HK-2 (cell line): ENCODE results near the gene SELENOV.

ENCODE experiments used
- DNase-seq: peaks from one replicate; pipeline ENCODE4 v3.0.0-alpha.2; 2018; ENCODE audit not compliant: unreplicated experiment

SELENOV gene

GRCh38 chr19:39514840-39515550 is at the start of gene SELENOV:
TSS of gene SELENOV (plus strand) at chr19:39515139. CDS start at chr19:39515213, 74 bp downstream.
- DNase-seq = no peak

- no peak for DNase-seq
Measured at GRCh38 chr19:39465956-39466747, 48.8 kb upstream of the SELENOV start.

- DNase-seq = no peak
Measured at GRCh38 chr19:39467941-39468340, 47.0 kb upstream of the SELENOV start.

GRCh38 chr19:39469036-39469435 is 45.9 kb upstream of the SELENOV start:
- DNase-seq = no peak

- DNase-seq = no peak
Measured at GRCh38 chr19:39469567-39469966, 45.4 kb upstream of the SELENOV start.

GRCh38 chr19:39470724-39471339 is 44.1 kb upstream of the SELENOV start:
- DNase-seq = no peak

- DNase-seq = no peak
Measured at GRCh38 chr19:39471756-39472536, 43.0 kb upstream of the SELENOV start.

- DNase-seq = no peak
Measured at GRCh38 chr19:39472746-39473442, 42.0 kb upstream of the SELENOV start.

GRCh38 chr19:39473443-39473960 is 41.4 kb upstream of the SELENOV start:
- no peak for DNase-seq

- peak; percentile 50 for DNase-seq
Measured at GRCh38 chr19:39474139-39474620, 40.8 kb upstream of the SELENOV start.

GRCh38 chr19:39475748-39476147 is 39.2 kb upstream of the SELENOV start:
- no peak for DNase-seq

GRCh38 chr19:39479319-39479801 is 35.6 kb upstream of the SELENOV start:
- DNase-seq = peak; percentile 56

GRCh38 chr19:39479916-39480315 is 35.0 kb upstream of the SELENOV start:
- DNase-seq = peak; percentile 41

- DNase-seq = peak; percentile 99
Measured at GRCh38 chr19:39480337-39481228, 34.4 kb upstream of the SELENOV start, which contains the start of gene TIMM50. TSS of gene TIMM50 (plus strand) at chr19:39480838. CDS start at chr19:39480854, 16 bp downstream.

- peak; percentile 21 for DNase-seq
Measured at GRCh38 chr19:39481229-39481545, 33.8 kb upstream of the SELENOV start.

- DNase-seq = no peak
Measured at GRCh38 chr19:39481676-39482075, 33.3 kb upstream of the SELENOV start.

GRCh38 chr19:39483141-39483540 is 31.8 kb upstream of the SELENOV start:
- no peak for DNase-seq

GRCh38 chr19:39489756-39490155 is 25.2 kb upstream of the SELENOV start:
- DNase-seq = no peak

- no peak for DNase-seq
Measured at GRCh38 chr19:39492225-39492624, 22.7 kb upstream of the SELENOV start.

- no peak for DNase-seq
Measured at GRCh38 chr19:39492788-39493187, 22.2 kb upstream of the SELENOV start.
